HepG2 (cell line): ENCODE data around the gene OR10G8. TPM values are rescaled to one million over a fixed set of nuclear protein-coding genes. Genes with fewer than 3 reads are reported as not detected.

Experiments
- ATAC-seq: fragments of 200-7000 bp; cut with Tn5 transposase; 3 replicates; pipeline ENCODE4 v1.9.1; 2020; ENCODE audit warnings: mild to moderate bottlenecking, moderate library complexity
- BruUV-seq: library from RNA; stranded (reverse); fragments of 400-500 nt; replicated peaks from 2 replicates; lab custom pipeline; 2021; lab: Mats Ljungman, UMichigan
- CTCF ChIA-PET: fragments of 300-600 bp; formaldehyde crosslinking; extraction: SDS; loops from one replicate; lab custom pipeline; 2021; ENCODE audit warnings: low total read pairs, inconsistent platforms, low intra/inter-chr PET ratio; lab: Yijun Ruan, JAX
- POLR2A ChIA-PET: fragments of 350-600 bp; sonication (Branson Sonifier 250); formaldehyde crosslinking; loops from one replicate; lab custom pipeline; 2020; ENCODE audit warnings: antibody characterized with exemption, inconsistent platforms; lab: Yijun Ruan, JAX
- DNase-seq: peaks from one replicate; pipeline ENCODE4 v3.0.0-alpha.2; 2015; ENCODE audit warnings: low spot score
- FAIRE-seq: peaks from 3 replicates; lab custom pipeline; 2011; peaks lifted over from hg19 to GRCh38; lab: Jason Lieb, UNC
- H2AFZ ChIP-seq: one replicate; pipeline ENCODE4 v1.6.1; 2011; ENCODE audit warnings: low read length, inconsistent platforms
- H3K27ac ChIP-seq: fragments of 300-600 bp; 3 replicates; pipeline ENCODE4 v1.8.0; 2011; ENCODE audit warnings: mixed run types, mild to moderate bottlenecking, mixed read lengths, low read length, inconsistent platforms; ENCODE audit not compliant: insufficient read depth; ENCODE audit errors: extremely low read length
- H3K27me3 ChIP-seq, 2 experiments: fragments of 200-600 bp in 1 of 2; 2 replicates in 1 of 2; 3 replicates in 1 of 2; pipeline versions ENCODE4 v1.6.0 to v1.8.0; 2011; ENCODE audit warnings: low read length in 2 of 2, mild to moderate bottlenecking in 2 of 2, moderate library complexity in 2 of 2, inconsistent platforms in 1 of 2; ENCODE audit not compliant: insufficient read depth in 2 of 2, control insufficient read depth in 1 of 2
- H3K36me3 ChIP-seq, 2 experiments: fragments of 200-600 bp in 1 of 2; replicated peaks in 1 of 2; 2 replicates in 1 of 2; 3 replicates in 1 of 2; pipeline versions ENCODE4 v1.5.1 to v1.8.0; 2011; ENCODE audit warnings: low read length in 2 of 2, inconsistent platforms in 1 of 2; ENCODE audit not compliant: insufficient read depth in 2 of 2, control insufficient read depth in 1 of 2
- H3K4me1 ChIP-seq: 2 replicates; pipeline ENCODE4 v1.5.1; 2012; ENCODE audit warnings: low read length, inconsistent platforms; ENCODE audit not compliant: insufficient read depth
- H3K4me2 ChIP-seq: 2 replicates; pipeline ENCODE4 v1.6.0; 2011; ENCODE audit warnings: low read depth, low read length, inconsistent platforms
- H3K4me3 ChIP-seq, 3 experiments: fragments of 200-600 bp in 1 of 3; sonication (generic), shearing (Covaris generic) in 1 of 3; replicated peaks in 1 of 3; 2 replicates each; pipeline ENCODE4 v1.5.1; 2011 to 2016; ENCODE audit warnings: low read length in 3 of 3, inconsistent platforms in 2 of 3, low read depth in 2 of 3, mild to moderate bottlenecking in 2 of 3, control low read depth in 1 of 3, mixed read lengths in 1 of 3; ENCODE audit not compliant: insufficient read depth in 1 of 3
- H3K79me2 ChIP-seq: one replicate; pipeline ENCODE4 v1.6.1; 2011; ENCODE audit warnings: low read length, inconsistent platforms; ENCODE audit not compliant: insufficient read depth
- H3K9ac ChIP-seq: 2 replicates; pipeline ENCODE4 v1.6.0; 2011; ENCODE audit warnings: mild to moderate bottlenecking, low read depth, low read length, inconsistent platforms; ENCODE audit not compliant: insufficient read depth
- H3K9me3 ChIP-seq: 2 replicates; pipeline ENCODE4 v1.5.1; 2012; ENCODE audit warnings: mild to moderate bottlenecking, low read length
- H4K20me1 ChIP-seq: 2 replicates; pipeline ENCODE4 v1.6.0; 2011; ENCODE audit warnings: inconsistent platforms, mild to moderate bottlenecking, low read length, moderate library complexity; ENCODE audit not compliant: insufficient read depth
- KIAA2018 ChIP-seq: sonication (generic); formaldehyde crosslinking; IDR thresholded peaks from 2 replicates; pipeline ENCODE4 v1.5.0; 2020; ENCODE audit warnings: mild to moderate bottlenecking, missing genetic modification reagents, borderline replicate concordance
- ZKSCAN8 ChIP-seq: IDR thresholded peaks from 2 replicates; pipeline ENCODE4 v1.6.1; 2016; ENCODE audit warnings: borderline replicate concordance, missing genetic modification reagents, missing compliant biosample characterization
- ZNF263 ChIP-seq: sonication (generic); formaldehyde crosslinking; IDR thresholded peaks from 2 replicates; pipeline ENCODE4 v1.4.0; 2020; ENCODE audit warnings: missing genetic modification reagents
- ZNF484 ChIP-seq: sonication (generic); formaldehyde crosslinking; IDR thresholded peaks from 2 replicates; pipeline ENCODE4 v1.5.1; 2020; ENCODE audit warnings: mild to moderate bottlenecking, low read depth, missing genetic modification reagents, borderline replicate concordance
- WGBS: methylation state at CpG from one replicate; pipeline ENCODE4 v1.1.6; 2017; ENCODE audit warnings: low lambda C conversion rate; 5-methylcytosine and 5-hydroxymethylcytosine counted together
- in situ Hi-C: cut with HindIII; loops from 2 replicates; pipeline ENCODE4 v1.10.0; 2017; ENCODE audit warnings: low pct_unique_long_range_greater_than_20kb; ENCODE audit not compliant: extremely low pct_ligation_motif_present
- intact Hi-C: fragments of 100-400 bp; cut with micrococcal nuclease; formaldehyde crosslinking; loops from one replicate; pipeline ENCODE4 v1.10.0; 2022; ENCODE audit not compliant: unreplicated experiment
- polyA plus RNA-seq, 8 experiments: library from polyadenylated mRNA; depleted of rRNA in 3 of 8; stranded (reverse) in 7 of 8; unstranded in 1 of 8; fragments of >200 nt; fragmentation: Illumina TruSeq in 4 of 8; extraction: Trizol in 4 of 8; gene quantifications; 2 replicates each; pipeline versions ENCODE4 v1.2.1 to v1.2.3, GENCODE V29; 2011 to 2016; ENCODE audit warnings: low read depth in 4 of 8, missing spikeins in 1 of 8, mixed read lengths in 1 of 8; ENCODE audit not compliant: insufficient read depth in 1 of 8
- total RNA-seq, 5 experiments: library from RNA; depleted of rRNA; stranded (reverse); fragments of >200 nt; fragmentation: Illumina TruSeq; extraction: Trizol; gene quantifications; 2 replicates each; pipeline ENCODE4 v1.2.3, GENCODE V29; 2016; ENCODE audit warnings: low read depth in 1 of 5

OR10G8 gene
- total and polyA plus RNA-seq, 2 of the 13 experiments (the other 11 are each of a cell fraction or from before 2014, with no cell fraction given), result not detected

DNA sequence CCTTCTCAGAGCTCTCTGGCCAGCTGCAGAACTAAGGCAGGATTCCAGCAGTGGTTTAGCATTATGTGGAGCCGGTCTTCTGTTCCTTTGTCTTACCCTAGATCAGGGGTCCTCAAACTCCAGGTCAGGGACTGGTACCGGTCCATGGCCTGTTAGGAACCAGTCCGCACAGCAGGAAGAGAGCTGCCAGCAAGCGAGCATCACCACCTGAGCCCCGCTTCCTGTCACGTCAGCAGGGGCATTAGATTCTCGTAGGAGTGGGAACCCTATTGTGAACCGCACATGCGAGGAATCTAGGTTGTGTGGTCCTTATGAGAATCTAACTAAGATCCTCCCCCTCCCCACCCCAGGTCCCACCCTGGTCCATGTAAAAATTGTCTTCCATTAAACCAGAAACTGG, 13.0 kb downstream of the OR10G8 start (continued):
- no peak for TF ChIP-seq ZNF484 (CRISPR knock-in tag)
- TF ChIP-seq, all 625 proteins: peak for 0

- ChIA-PET POLR2A (no interaction called here), CTCF (no interaction called here)
- WGBS, result 5% methylated on average over 1 of the region's 1 CpG
- Histone ChIP-seq H3K4me2 (no peak within 1 kb of the TSS), H3K4me1 (no peaks in the 10 kb centered on the region), H3K9me3 (no peaks in the 10 kb centered on the region), H3K27ac (no peak within 1 kb of the TSS), H3K9ac (no peak within 1 kb of the TSS), H3K79me2 (no peaks in the 10 kb centered on the region), H2AFZ (no peak within 1 kb of the TSS), H3K27me3 (no peaks in the 10 kb centered on the region), H3K4me3 (no peak within 1 kb of the TSS), H4K20me1 (no peaks in the 10 kb centered on the region), H3K36me3 (no peaks in the 10 kb centered on the region)
- in situ Hi-C loops (no loop called here), intact Hi-C loops (no loop called here)
- no TSS peak for BruUV-seq
- no peak for ATAC-seq
- no peak for FAIRE-seq
- peak; percentile 68; the same call in 1 of the 2 replicates for TF ChIP-seq ZNF263 (CRISPR knock-in tag)
- TF ChIP-seq KIAA2018, result no peak
- TF ChIP-seq ZKSCAN8 (CRISPR knock-in tag), result no peak
- no peak for DNase-seq
Observed at GRCh38 chr11:124041254-124041653, 14.7 kb downstream of the OR10G8 start, which contains the start of gene OR10G7. TSS of gene OR10G7 (minus strand) at chr11:124041325. CDS start at chr11:124039001, 2,324 bp downstream.
